Effector CD8-positive, alpha-beta T cell (primary cell): ENCODE results near the gene AGFG2.
A peak's percentile ranks its signal among the peaks of the same experiment; 100 is the strongest.

ENCODE experiments used
- DNase-seq: peaks from one replicate; lab custom pipeline; 2025; lab: John Stamatoyannopoulos, UW

The AGFG2 gene

GRCh38 chr7:100586266-100587025 lies 47.4 kb downstream of the AGFG2 start, which contains the start of gene FBXO24:
Gene FBXO24, plus strand, starts transcription at chr7:100586328. Its CDS starts 298 bp downstream, at chr7:100586626.
- DNase-seq = peak; percentile 100

GRCh38 chr7:100588438-100588837 lies 49.4 kb downstream of the AGFG2 start:
- DNase-seq = no peak

- DNase-seq = no peak
Measured at GRCh38 chr7:100589341-100589947, 50.4 kb downstream of the AGFG2 start.

GRCh38 chr7:100590077-100590737 lies 51.2 kb downstream of the AGFG2 start:
- no peak for DNase-seq

- no peak for DNase-seq
Measured at GRCh38 chr7:100591596-100591995, 52.6 kb downstream of the AGFG2 start.

- DNase-seq = no peak
Measured at GRCh38 chr7:100595188-100595587, 56.2 kb downstream of the AGFG2 start.

- no peak for DNase-seq
Measured at GRCh38 chr7:100598425-100598824, 59.4 kb downstream of the AGFG2 start.

GRCh38 chr7:100599911-100600729 lies 61.1 kb downstream of the AGFG2 start:
- DNase-seq = no peak

- DNase-seq = no peak
Measured at GRCh38 chr7:100600730-100601038, 61.7 kb downstream of the AGFG2 start.

GRCh38 chr7:100602889-100603725 lies 64.1 kb downstream of the AGFG2 start:
- no peak for DNase-seq

- no peak for DNase-seq
Measured at GRCh38 chr7:100603726-100604027, 64.7 kb downstream of the AGFG2 start.

- peak; percentile 62 for DNase-seq
Measured at GRCh38 chr7:100604028-100604975, 65.3 kb downstream of the AGFG2 start.

- no peak for DNase-seq
Measured at GRCh38 chr7:100604976-100605911, 66.2 kb downstream of the AGFG2 start.

GRCh38 chr7:100606313-100606712 lies 67.3 kb downstream of the AGFG2 start:
- no peak for DNase-seq

GRCh38 chr7:100607111-100607510 lies 68.1 kb downstream of the AGFG2 start:
- DNase-seq = no peak

- DNase-seq = no peak
Measured at GRCh38 chr7:100609958-100610357, 71.0 kb downstream of the AGFG2 start.

- DNase-seq = peak; percentile 94
Measured at GRCh38 chr7:100611983-100612729, 73.2 kb downstream of the AGFG2 start, which contains the start of gene MOSPD3. Gene MOSPD3, plus strand, starts transcription at chr7:100612540. Its CDS starts 252 bp downstream, at chr7:100612792.

- DNase-seq = no peak
Measured at GRCh38 chr7:100612730-100613390, 73.9 kb downstream of the AGFG2 start.
